Right atrium auricular region (tissue), 2 donors: ENCODE data around the gene EFTUD2. TPM values are rescaled to one million over a fixed set of nuclear protein-coding genes. Genes with fewer than 3 reads are reported as not detected.

Source experiments
- DNase-seq: peaks from one replicate; pipeline ENCODE4 v3.0.0-alpha.2; 2019; ENCODE audit warnings: low spot score
- H3K27ac ChIP-seq, 2 donors: fragments of 200-600 bp; sonication (generic); 1 replicate in 1 of 2; 2 replicates in 1 of 2; pipeline ENCODE4 v1.5.1; 2016 to 2019
- H3K27me3 ChIP-seq, 2 donors: fragments of 200-600 bp; sonication (generic); one replicate each; pipeline versions ENCODE4 v1.5.1 to v1.6.0; 2017 to 2019
- H3K36me3 ChIP-seq: fragments of 200-600 bp; sonication (generic); one replicate; pipeline ENCODE4 v1.5.1; 2016
- H3K4me1 ChIP-seq, 2 donors: fragments of 200-600 bp; sonication (generic); one replicate each; pipeline versions ENCODE4 v1.5.1 to v1.6.0; 2017 to 2019
- H3K4me3 ChIP-seq, 2 donors: fragments of 200-600 bp; sonication (generic); 1 replicate in 1 of 2; 2 replicates in 1 of 2; pipeline ENCODE4 v1.5.1; 2017 to 2019; ENCODE audit warnings: mild to moderate bottlenecking in 1 of 2, moderate library complexity in 1 of 2
- H3K9me3 ChIP-seq, 2 donors: fragments of 200-600 bp; sonication (generic); one replicate each; pipeline ENCODE4 v1.5.1; 2019
- CTCF ChIP-seq, 2 donors: fragments of 200-600 bp; sonication (generic); IDR thresholded peaks; one replicate each; pipeline ENCODE4 v1.5.1; 2019; ENCODE audit warnings: antibody characterized with exemption in 2 of 2
- total RNA-seq, 2 donors: library from RNA; depleted of rRNA; stranded (reverse); fragments of >200 nt; gene quantifications; one replicate each; pipeline ENCODE4 v1.1.0, GENCODE V29; 2016

Gene EFTUD2
- total RNA-seq, 2 donors from 2014 or later: 36.8 to 36.9 TPM

GRCh38 chr17:44887016-44887415 lies 12.2 kb downstream of the EFTUD2 start:
- H3K4me3 ChIP-seq: no peak overlapping the region
- DNase-seq: no peak
- peaks cover 0 to 14% of the 10 kb centered on the region in 2 donors for H3K4me1 ChIP-seq
- peaks cover 49% of the 10 kb centered on the region for H3K36me3 ChIP-seq
- H3K27me3 ChIP-seq: no peaks in the 10 kb centered on the region
- TF ChIP-seq CTCF (IDR thresholded peaks at IDR 0.05): no peak
- no peaks in the 10 kb centered on the region for H3K9me3 ChIP-seq
- no peak overlapping the region for H3K27ac ChIP-seq

- TF ChIP-seq CTCF (IDR thresholded peaks at IDR 0.05): no peak
These were observed 14.3 kb downstream of the EFTUD2 start for GRCh38 chr17:44884941-44885340.

GRCh38 chr17:44881145-44881544 lies 18.1 kb downstream of the EFTUD2 start:
- Histone ChIP-seq H3K4me1 (no peaks in the 10 kb centered on the region), H3K27me3 (no peaks in the 10 kb centered on the region), H3K36me3 (peaks cover 78% of the 10 kb centered on the region), H3K9me3 (no peaks in the 10 kb centered on the region), H3K27ac (no peak overlapping the region), H3K4me3 (no peak overlapping the region)
- TF ChIP-seq CTCF (IDR thresholded peaks at IDR 0.05): no peak
- DNase-seq: no peak

More at GRCh38 chr17:44884941-44885340, 14.3 kb downstream of the EFTUD2 start:
- H3K27ac ChIP-seq: no peak overlapping the region
- H3K4me1 ChIP-seq: peaks cover 0 to 14% of the 10 kb centered on the region in 2 donors
- peaks cover 67% of the 10 kb centered on the region for H3K36me3 ChIP-seq
- DNase-seq: no peak
- no peaks in the 10 kb centered on the region for H3K9me3 ChIP-seq
- H3K4me3 ChIP-seq: no peak overlapping the region
- no peaks in the 10 kb centered on the region for H3K27me3 ChIP-seq

GRCh38 chr17:44880062-44880461 lies 19.2 kb downstream of the EFTUD2 start:
- no peak overlapping the region for H3K27ac ChIP-seq
- no peak for DNase-seq
- no peaks in the 10 kb centered on the region for H3K9me3 ChIP-seq
- peaks cover 78% of the 10 kb centered on the region for H3K36me3 ChIP-seq
- TF ChIP-seq CTCF (IDR thresholded peaks at IDR 0.05): no peak
- no peaks in the 10 kb centered on the region for H3K4me1 ChIP-seq
- no peak overlapping the region for H3K4me3 ChIP-seq
- H3K27me3 ChIP-seq: no peaks in the 10 kb centered on the region

- H3K27me3 ChIP-seq: no peaks in the 10 kb centered on the region
- H3K36me3 ChIP-seq: peaks cover 78% of the 10 kb centered on the region
- no peaks in the 10 kb centered on the region for H3K9me3 ChIP-seq
- H3K4me3 ChIP-seq: no peak overlapping the region
- no peak for DNase-seq
- no peak for TF ChIP-seq CTCF (IDR thresholded peaks at IDR 0.05)
- H3K27ac ChIP-seq: no peak overlapping the region
- no peaks in the 10 kb centered on the region for H3K4me1 ChIP-seq
These were observed 19.9 kb downstream of the EFTUD2 start for GRCh38 chr17:44879376-44879775.

- TF ChIP-seq CTCF (IDR thresholded peaks at IDR 0.05): peak; percentile 25 to 70
- Histone ChIP-seq H3K27me3 (no peaks in the 10 kb centered on the region), H3K4me1 (no peaks in the 10 kb centered on the region), H3K27ac (no peak overlapping the region), H3K4me3 (no peak overlapping the region), H3K9me3 (no peaks in the 10 kb centered on the region), H3K36me3 (peaks cover 76% of the 10 kb centered on the region)
- DNase-seq: no peak
These were observed 20.5 kb downstream of the EFTUD2 start for GRCh38 chr17:44878627-44879221.
